HL-60 (cell line): ENCODE measurements around the gene NOTCH3.

ENCODE experiments used
- DNase-seq, 2 experiments: peaks; one replicate each; pipeline ENCODE4 v3.0.0-alpha.2; 2010 to 2020; ENCODE audit warnings: low read depth in 1 of 2, low spot score in 1 of 2
- H3K27ac ChIP-seq: fragments of 250-450 bp; sonication (Bioruptor Pico); replicated peaks from 2 replicates; pipeline ENCODE4 v1.5.1; 2020; ENCODE audit warnings: mild to moderate bottlenecking, moderate library complexity
- H3K27me3 ChIP-seq: fragments of 250-450 bp; sonication (Bioruptor Pico); 2 replicates; pipeline ENCODE4 v1.5.1; 2021; ENCODE audit warnings: mild to moderate bottlenecking, moderate library complexity; ENCODE audit not compliant: insufficient read depth, poor library complexity, severe bottlenecking
- H3K4me3 ChIP-seq: replicated peaks from 2 replicates; pipeline ENCODE4 v1.5.1; 2011; ENCODE audit warnings: mild to moderate bottlenecking, control low read depth, low read length; ENCODE audit not compliant: insufficient read depth
- GABPA ChIP-seq: IDR thresholded peaks from 2 replicates; pipeline ENCODE4 v1.6.1; 2012; ENCODE audit warnings: low read depth
- POLR2AphosphoS5 ChIP-seq: IDR thresholded peaks from 2 replicates; pipeline ENCODE4 v1.6.1; 2012; ENCODE audit warnings: low read depth
- SPI1 ChIP-seq: IDR thresholded peaks from 2 replicates; pipeline ENCODE4 v1.6.1; 2012; ENCODE audit warnings: low read depth, mild to moderate bottlenecking, borderline replicate concordance
- TF ChIP-seq, protein P1 (sequence below): IDR thresholded peaks from 2 replicates; pipeline ENCODE4 v1.6.1; 2012; ENCODE audit warnings: low read depth; ENCODE audit not compliant: insufficient replicate concordance
- TF ChIP-seq, protein P2 (sequence below): IDR thresholded peaks from one replicate; pipeline ENCODE4 v1.5.1; 2011; ENCODE audit warnings: low read length, control low read depth, inconsistent platforms; ENCODE audit not compliant: insufficient read depth

The NOTCH3 gene

DNA sequence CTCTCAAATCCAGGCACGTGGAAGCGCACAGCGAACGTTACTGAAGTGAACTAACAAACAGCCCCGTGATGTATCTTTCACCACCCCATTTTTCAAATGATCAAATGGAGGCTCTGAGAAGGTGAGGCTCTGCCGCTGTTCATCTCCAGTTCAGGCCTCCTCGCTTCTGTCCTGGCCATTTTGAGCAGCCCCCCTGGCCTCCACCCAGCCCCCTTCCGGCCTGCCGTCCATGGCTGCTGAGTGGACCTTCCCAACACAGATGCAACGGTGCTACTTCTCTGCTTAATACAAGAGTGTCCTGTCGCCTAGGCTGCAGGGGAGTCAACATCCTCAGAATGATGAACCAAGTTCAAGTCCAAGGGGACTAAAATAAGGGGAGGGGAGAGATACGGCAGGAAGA, 83.9 kb downstream of the NOTCH3 start:
- Histone ChIP-seq H3K27ac (no peak overlapping the region), H3K27me3 (no peaks in the 10 kb centered on the region), H3K4me3 (no peak overlapping the region)
- DNase-seq, result no peak
- TF ChIP-seq, protein P1, sequence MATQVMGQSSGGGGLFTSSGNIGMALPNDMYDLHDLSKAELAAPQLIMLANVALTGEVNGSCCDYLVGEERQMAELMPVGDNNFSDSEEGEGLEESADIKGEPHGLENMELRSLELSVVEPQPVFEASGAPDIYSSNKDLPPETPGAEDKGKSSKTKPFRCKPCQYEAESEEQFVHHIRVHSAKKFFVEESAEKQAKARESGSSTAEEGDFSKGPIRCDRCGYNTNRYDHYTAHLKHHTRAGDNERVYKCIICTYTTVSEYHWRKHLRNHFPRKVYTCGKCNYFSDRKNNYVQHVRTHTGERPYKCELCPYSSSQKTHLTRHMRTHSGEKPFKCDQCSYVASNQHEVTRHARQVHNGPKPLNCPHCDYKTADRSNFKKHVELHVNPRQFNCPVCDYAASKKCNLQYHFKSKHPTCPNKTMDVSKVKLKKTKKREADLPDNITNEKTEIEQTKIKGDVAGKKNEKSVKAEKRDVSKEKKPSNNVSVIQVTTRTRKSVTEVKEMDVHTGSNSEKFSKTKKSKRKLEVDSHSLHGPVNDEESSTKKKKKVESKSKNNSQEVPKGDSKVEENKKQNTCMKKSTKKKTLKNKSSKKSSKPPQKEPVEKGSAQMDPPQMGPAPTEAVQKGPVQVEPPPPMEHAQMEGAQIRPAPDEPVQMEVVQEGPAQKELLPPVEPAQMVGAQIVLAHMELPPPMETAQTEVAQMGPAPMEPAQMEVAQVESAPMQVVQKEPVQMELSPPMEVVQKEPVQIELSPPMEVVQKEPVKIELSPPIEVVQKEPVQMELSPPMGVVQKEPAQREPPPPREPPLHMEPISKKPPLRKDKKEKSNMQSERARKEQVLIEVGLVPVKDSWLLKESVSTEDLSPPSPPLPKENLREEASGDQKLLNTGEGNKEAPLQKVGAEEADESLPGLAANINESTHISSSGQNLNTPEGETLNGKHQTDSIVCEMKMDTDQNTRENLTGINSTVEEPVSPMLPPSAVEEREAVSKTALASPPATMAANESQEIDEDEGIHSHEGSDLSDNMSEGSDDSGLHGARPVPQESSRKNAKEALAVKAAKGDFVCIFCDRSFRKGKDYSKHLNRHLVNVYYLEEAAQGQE, result no peak
- TF ChIP-seq, protein P2, sequence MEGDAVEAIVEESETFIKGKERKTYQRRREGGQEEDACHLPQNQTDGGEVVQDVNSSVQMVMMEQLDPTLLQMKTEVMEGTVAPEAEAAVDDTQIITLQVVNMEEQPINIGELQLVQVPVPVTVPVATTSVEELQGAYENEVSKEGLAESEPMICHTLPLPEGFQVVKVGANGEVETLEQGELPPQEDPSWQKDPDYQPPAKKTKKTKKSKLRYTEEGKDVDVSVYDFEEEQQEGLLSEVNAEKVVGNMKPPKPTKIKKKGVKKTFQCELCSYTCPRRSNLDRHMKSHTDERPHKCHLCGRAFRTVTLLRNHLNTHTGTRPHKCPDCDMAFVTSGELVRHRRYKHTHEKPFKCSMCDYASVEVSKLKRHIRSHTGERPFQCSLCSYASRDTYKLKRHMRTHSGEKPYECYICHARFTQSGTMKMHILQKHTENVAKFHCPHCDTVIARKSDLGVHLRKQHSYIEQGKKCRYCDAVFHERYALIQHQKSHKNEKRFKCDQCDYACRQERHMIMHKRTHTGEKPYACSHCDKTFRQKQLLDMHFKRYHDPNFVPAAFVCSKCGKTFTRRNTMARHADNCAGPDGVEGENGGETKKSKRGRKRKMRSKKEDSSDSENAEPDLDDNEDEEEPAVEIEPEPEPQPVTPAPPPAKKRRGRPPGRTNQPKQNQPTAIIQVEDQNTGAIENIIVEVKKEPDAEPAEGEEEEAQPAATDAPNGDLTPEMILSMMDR, result no peak
- TF ChIP-seq GABPA, result no peak
- no peak for TF ChIP-seq POLR2AphosphoS5
- TF ChIP-seq SPI1, result no peak

DNA sequence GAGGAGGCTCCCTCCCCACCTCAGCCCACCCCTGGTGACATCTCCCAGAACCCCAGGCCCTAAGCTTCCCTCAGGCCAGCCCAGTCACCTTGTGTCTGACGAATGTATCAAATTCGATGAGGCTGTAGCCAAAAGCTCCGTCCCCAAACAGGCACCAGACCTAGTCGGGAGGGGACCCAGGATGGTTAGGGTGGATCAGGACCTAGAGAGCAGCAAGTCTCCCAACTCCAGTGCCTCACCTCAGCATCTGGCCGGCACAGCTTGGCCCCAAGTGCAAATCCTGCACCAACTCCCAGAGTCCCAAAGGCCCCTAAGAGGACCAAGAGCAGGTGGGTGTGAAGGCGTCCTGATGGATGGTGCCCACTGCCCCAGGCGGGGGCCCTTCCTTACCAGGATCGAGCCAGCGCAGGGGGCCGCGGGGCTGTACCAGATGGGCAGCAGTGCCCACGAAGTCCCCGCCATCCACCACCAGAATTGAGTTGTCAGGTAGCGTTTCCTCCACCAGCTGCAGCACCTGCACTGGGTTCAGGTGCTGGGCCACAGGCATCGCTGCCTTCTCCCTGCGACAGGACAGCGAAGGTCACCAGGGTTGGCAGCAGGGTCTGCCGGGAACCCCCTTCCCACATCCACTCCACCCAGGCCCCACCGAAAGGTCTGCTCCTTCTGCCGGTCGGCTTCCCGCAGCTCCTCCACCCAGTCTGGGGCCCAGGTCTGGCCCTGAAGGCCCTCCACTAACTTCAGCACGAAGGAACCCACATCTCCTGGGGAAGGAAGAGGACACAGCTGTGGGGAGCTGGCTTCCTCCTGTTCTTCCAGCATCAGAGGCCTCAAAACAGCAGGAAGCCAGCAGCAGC, 84.8 kb downstream of the NOTCH3 start:
- Histone ChIP-seq H3K27ac (no peak overlapping the region), H3K4me3 (no peak overlapping the region), H3K27me3 (no peaks in the 10 kb centered on the region)
- DNase-seq, result no peak
- TF ChIP-seq, protein P1, result no peak

DNA sequence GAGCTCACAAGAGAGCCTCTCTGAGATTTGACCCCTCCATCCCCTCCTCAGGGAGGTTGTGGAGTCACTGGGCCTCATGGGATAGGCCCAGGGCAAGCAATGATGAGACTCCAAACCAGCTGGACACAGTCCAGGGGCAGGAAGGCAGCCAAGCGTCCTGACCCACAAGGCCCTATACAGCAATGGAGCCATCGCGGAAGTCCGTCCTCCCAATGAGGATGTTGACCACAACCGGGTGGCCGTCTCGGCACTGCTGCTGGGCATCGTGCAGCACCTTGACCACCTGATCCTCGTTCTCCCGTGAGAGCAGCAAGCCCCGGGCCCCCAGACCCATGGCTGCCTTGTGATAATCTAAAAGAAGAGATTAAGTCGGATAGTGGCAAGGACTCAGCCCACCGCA, 85.7 kb downstream of the NOTCH3 start:
- DNase-seq, result no peak
- TF ChIP-seq, protein P2, result no peak
- TF ChIP-seq POLR2AphosphoS5, result no peak
- no peak for TF ChIP-seq SPI1
- no peak for TF ChIP-seq GABPA
- TF ChIP-seq, protein P1, result no peak
- no peak overlapping the region for H3K4me3 ChIP-seq
- H3K27ac ChIP-seq, result no peak overlapping the region
- H3K27me3 ChIP-seq, result no peaks in the 10 kb centered on the region
